H9 (cell line): Measurements from ENCODE around the gene IFIH1. TPM values are rescaled to one million over a fixed set of nuclear protein-coding genes. Genes with fewer than 3 reads are reported as not detected.

Source experiments
- DNase-seq: peaks from one replicate; pipeline ENCODE4 v3.0.0-alpha.2; 2017
- H2AFZ ChIP-seq: one replicate; pipeline ENCODE4 v1.6.1; 2013; ENCODE audit warnings: mild to moderate bottlenecking, low read length, control low read depth, moderate library complexity
- H2AK5ac ChIP-seq: 2 replicates; pipeline ENCODE4 v1.6.1; 2013; ENCODE audit warnings: low read length, control low read depth, mixed read lengths; ENCODE audit not compliant: insufficient read length
- H2BK120ac ChIP-seq: one replicate; pipeline ENCODE4 v1.6.1; 2013; ENCODE audit warnings: low read depth, mild to moderate bottlenecking, low read length, control low read depth, inconsistent platforms; ENCODE audit not compliant: poor library complexity, severe bottlenecking
- H2BK12ac ChIP-seq: 2 replicates; pipeline ENCODE4 v1.6.1; 2013; ENCODE audit warnings: low read length, control low read depth, mixed read lengths, low read depth; ENCODE audit not compliant: insufficient read length
- H2BK15ac ChIP-seq: 2 replicates; pipeline ENCODE4 v1.6.1; 2013; ENCODE audit warnings: low read depth, low read length, control low read depth
- H2BK20ac ChIP-seq: one replicate; pipeline ENCODE4 v1.6.1; 2013; ENCODE audit warnings: low read depth, mild to moderate bottlenecking, low read length, control low read depth, inconsistent platforms; ENCODE audit not compliant: poor library complexity, severe bottlenecking
- H2BK5ac ChIP-seq: 2 replicates; pipeline ENCODE4 v1.6.1; 2013; ENCODE audit warnings: low read length, control low read depth, mixed read lengths; ENCODE audit not compliant: insufficient read length
- H3K14ac ChIP-seq: 2 replicates; pipeline ENCODE4 v1.6.1; 2013; ENCODE audit warnings: low read length, control low read depth; ENCODE audit not compliant: insufficient read depth
- H3K18ac ChIP-seq: 2 replicates; pipeline ENCODE4 v1.6.1; 2013; ENCODE audit warnings: low read depth, mild to moderate bottlenecking, mixed read lengths, low read length, control low read depth; ENCODE audit not compliant: insufficient read length
- H3K23ac ChIP-seq: 2 replicates; pipeline ENCODE4 v1.6.1; 2013; ENCODE audit warnings: low read length, control low read depth, mixed read lengths, low read depth; ENCODE audit not compliant: insufficient read length
- H3K23me2 ChIP-seq: 2 replicates; pipeline ENCODE4 v1.6.1; 2013; ENCODE audit warnings: low read depth, mild to moderate bottlenecking, mixed read lengths, low read length, control low read depth; ENCODE audit not compliant: insufficient read length, poor library complexity, severe bottlenecking
- H3K27ac ChIP-seq: 2 replicates; pipeline ENCODE4 v1.5.1; 2013; ENCODE audit warnings: low read length, control low read depth, mixed read lengths, low read depth; ENCODE audit not compliant: insufficient read length
- H3K27me3 ChIP-seq: 2 replicates; pipeline ENCODE4 v1.6.1; 2013; ENCODE audit warnings: low read length, control low read depth, inconsistent platforms; ENCODE audit not compliant: insufficient read depth
- H3K4ac ChIP-seq: 2 replicates; pipeline ENCODE4 v1.6.1; 2013; ENCODE audit warnings: low read depth, mild to moderate bottlenecking, control low read depth, inconsistent platforms, low read length, moderate library complexity
- H3K4me1 ChIP-seq: 2 replicates; pipeline ENCODE4 v1.6.1; 2013; ENCODE audit warnings: low read length, control low read depth, inconsistent platforms; ENCODE audit not compliant: insufficient read depth
- H3K4me2 ChIP-seq: 2 replicates; pipeline ENCODE4 v1.6.1; 2013; ENCODE audit warnings: low read length, control low read depth, mixed read lengths; ENCODE audit not compliant: insufficient read length, insufficient read depth
- H3K56ac ChIP-seq: 2 replicates; pipeline ENCODE4 v1.6.1; 2013; ENCODE audit warnings: low read depth, mild to moderate bottlenecking, mixed read lengths, low read length, control low read depth; ENCODE audit not compliant: insufficient read length
- H3K79me1 ChIP-seq: 2 replicates; pipeline ENCODE4 v1.6.1; 2013; ENCODE audit warnings: low read depth, mild to moderate bottlenecking, moderate library complexity, low read length, control low read depth, inconsistent platforms; ENCODE audit not compliant: insufficient read depth, poor library complexity, severe bottlenecking
- H3K79me2 ChIP-seq: 2 replicates; pipeline ENCODE4 v1.6.1; 2013; ENCODE audit warnings: low read length, control low read depth, inconsistent platforms; ENCODE audit not compliant: insufficient read depth
- H3K9ac ChIP-seq: 2 replicates; pipeline ENCODE4 v1.6.1; 2013; ENCODE audit warnings: low read length, control low read depth, mixed read lengths; ENCODE audit not compliant: insufficient read length; ENCODE audit errors: extremely low read depth
- H3K9me3 ChIP-seq: one replicate; pipeline ENCODE4 v1.6.1; 2013; ENCODE audit warnings: low read depth, low read length, inconsistent platforms; ENCODE audit not compliant: control insufficient read depth
- H3T11ph ChIP-seq: one replicate; pipeline ENCODE4 v1.6.1; 2013; ENCODE audit warnings: mild to moderate bottlenecking, low read length, control low read depth, inconsistent platforms
- H4K20me1 ChIP-seq: one replicate; pipeline ENCODE4 v1.6.1; 2013; ENCODE audit not compliant: control insufficient read depth, insufficient read length, insufficient read depth
- H4K5ac ChIP-seq: 2 replicates; pipeline ENCODE4 v1.6.1; 2013; ENCODE audit warnings: low read depth, mild to moderate bottlenecking, mixed read lengths, low read length, control low read depth; ENCODE audit not compliant: insufficient read length
- H4K8ac ChIP-seq: replicated peaks from 2 replicates; pipeline ENCODE4 v1.6.1; 2013; ENCODE audit warnings: low read length, control low read depth, mixed read lengths, low read depth; ENCODE audit not compliant: insufficient read length
- H4K91ac ChIP-seq: 2 replicates; pipeline ENCODE4 v1.6.1; 2013; ENCODE audit warnings: low read depth, mild to moderate bottlenecking, moderate library complexity, mixed read lengths, low read length, control low read depth; ENCODE audit not compliant: insufficient read length
- H3K27ac Mint-ChIP-seq, 3 experiments: 2 replicates in 2 of 3; 3 replicates in 1 of 3; pipeline ENCODE4 v1.8.0; 2020 to 2021; ENCODE audit warnings: mixed read lengths in 3 of 3, mild to moderate bottlenecking in 1 of 3, moderate library complexity in 1 of 3
- H3K27me3 Mint-ChIP-seq: 2 replicates; pipeline ENCODE4 v1.8.0; 2021; ENCODE audit warnings: low read depth, mild to moderate bottlenecking, moderate library complexity, mixed read lengths
- H3K36me3 Mint-ChIP-seq, 3 experiments: 2 replicates in 2 of 3; 3 replicates in 1 of 3; pipeline ENCODE4 v1.8.0; 2020 to 2021; ENCODE audit warnings: low read depth in 3 of 3, mixed read lengths in 3 of 3; ENCODE audit not compliant: insufficient read depth in 1 of 3
- H3K4me1 Mint-ChIP-seq, 2 experiments: 2 replicates each; pipeline ENCODE4 v1.8.0; 2020; ENCODE audit warnings: mixed read lengths in 2 of 2
- H3K4me3 Mint-ChIP-seq, 2 experiments: 2 replicates in 1 of 2; 3 replicates in 1 of 2; pipeline ENCODE4 v1.8.0; 2020 to 2021; ENCODE audit warnings: mild to moderate bottlenecking in 2 of 2, mixed read lengths in 2 of 2, moderate library complexity in 1 of 2
- H3K9me3 Mint-ChIP-seq, 2 experiments: 2 replicates in 1 of 2; 3 replicates in 1 of 2; pipeline ENCODE4 v1.8.0; 2020; ENCODE audit warnings: mild to moderate bottlenecking in 2 of 2, mixed read lengths in 2 of 2, moderate library complexity in 1 of 2
- WGBS: extraction: QIAGEN DNeasy Blood & Tissue Kit; methylation state at CpG from one replicate; pipeline ENCODE4 v1.1.7; 2013; ENCODE audit warnings: missing lambda C conversion rate, low lambda C conversion rate, mixed read lengths; ENCODE audit not compliant: insufficient read length; ENCODE audit errors: extremely low coverage; 5-methylcytosine and 5-hydroxymethylcytosine counted together
- total RNA-seq: library from RNA; stranded (reverse); gene quantifications from 2 replicates; pipeline ENCODE4 v1.2.1, GENCODE V29; 2021
- TF ChIP-seq, protein P1 (sequence below): fragments of 200-600 bp; sonication (generic); conservative IDR thresholded peaks from 3 replicates; pipeline ENCODE4 v1.8.0; 2021; ENCODE audit warnings: antibody characterized with exemption, mild to moderate bottlenecking

Gene IFIH1
- total RNA-seq, 1 experiment from 2014 or later, result 0.81 TPM

DNA sequence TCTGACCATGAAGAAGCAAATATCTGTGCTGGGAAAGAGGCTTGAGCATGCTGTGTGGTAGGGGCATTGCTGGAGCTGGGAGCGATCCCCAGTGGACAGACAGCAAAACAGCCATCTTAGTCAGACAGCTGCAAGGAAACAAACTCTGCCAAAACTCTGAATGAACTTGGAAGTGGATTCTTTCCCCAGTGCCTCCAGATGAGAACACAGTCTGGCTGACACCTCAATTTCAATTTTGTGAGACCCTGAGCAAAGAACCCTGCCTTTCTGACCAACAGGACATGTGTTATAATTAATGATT, 52.1 kb downstream of the IFIH1 start:
- Histone ChIP-seq H2AK5ac (no peak overlapping the region), H3K79me2 (no peaks in the 10 kb centered on the region), H3K56ac (no peak overlapping the region), H2BK20ac (no peak overlapping the region), H2AFZ (no peak overlapping the region), H2BK12ac (no peak overlapping the region), H3K27ac (no peak overlapping the region), H3K14ac (no peak overlapping the region), H3K79me1 (no peaks in the 10 kb centered on the region), H4K20me1 (no peaks in the 10 kb centered on the region), H4K5ac (peak overlapping the region; percentile 33), H2BK15ac (no peak overlapping the region), H3K4me2 (no peak overlapping the region), H3K4me1 (no peaks in the 10 kb centered on the region), H3T11ph (no peak overlapping the region), H3K9me3 (no peaks in the 10 kb centered on the region), H3K23ac (no peak overlapping the region), H3K18ac (no peak overlapping the region), H4K91ac (no peak overlapping the region), H3K23me2 (no peaks in the 10 kb centered on the region), H2BK120ac (no peak overlapping the region), H4K8ac (no peak overlapping the region), H3K4ac (no peak overlapping the region), H3K27me3 (no peaks in the 10 kb centered on the region), H2BK5ac (no peak overlapping the region), H3K9ac (no peak overlapping the region)
- TF ChIP-seq, protein P1, sequence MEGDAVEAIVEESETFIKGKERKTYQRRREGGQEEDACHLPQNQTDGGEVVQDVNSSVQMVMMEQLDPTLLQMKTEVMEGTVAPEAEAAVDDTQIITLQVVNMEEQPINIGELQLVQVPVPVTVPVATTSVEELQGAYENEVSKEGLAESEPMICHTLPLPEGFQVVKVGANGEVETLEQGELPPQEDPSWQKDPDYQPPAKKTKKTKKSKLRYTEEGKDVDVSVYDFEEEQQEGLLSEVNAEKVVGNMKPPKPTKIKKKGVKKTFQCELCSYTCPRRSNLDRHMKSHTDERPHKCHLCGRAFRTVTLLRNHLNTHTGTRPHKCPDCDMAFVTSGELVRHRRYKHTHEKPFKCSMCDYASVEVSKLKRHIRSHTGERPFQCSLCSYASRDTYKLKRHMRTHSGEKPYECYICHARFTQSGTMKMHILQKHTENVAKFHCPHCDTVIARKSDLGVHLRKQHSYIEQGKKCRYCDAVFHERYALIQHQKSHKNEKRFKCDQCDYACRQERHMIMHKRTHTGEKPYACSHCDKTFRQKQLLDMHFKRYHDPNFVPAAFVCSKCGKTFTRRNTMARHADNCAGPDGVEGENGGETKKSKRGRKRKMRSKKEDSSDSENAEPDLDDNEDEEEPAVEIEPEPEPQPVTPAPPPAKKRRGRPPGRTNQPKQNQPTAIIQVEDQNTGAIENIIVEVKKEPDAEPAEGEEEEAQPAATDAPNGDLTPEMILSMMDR, result no peak
- H3K4me3 Mint-ChIP-seq, result no peak overlapping the region
- H3K4me1 Mint-ChIP-seq, result peaks cover 7% of the 10 kb centered on the region in 2 experiments
- WGBS, result no CpG with 5 or more reads among the region's 1 CpG
- DNase-seq, result no peak
- no peaks in the 10 kb centered on the region for H3K9me3 Mint-ChIP-seq
- H3K27ac Mint-ChIP-seq, result no peak overlapping the region; a peak in 1 of 7 replicates
- no peaks in the 10 kb centered on the region for H3K27me3 Mint-ChIP-seq
- no peaks in the 10 kb centered on the region for H3K36me3 Mint-ChIP-seq
